NCI-H1694 (cell line): Measurements from ENCODE around the gene ARRB1.
"Not testable (repeated sequence)": the region's sequence is repeated elsewhere in the genome, so short reads cannot be mapped to it uniquely, and the experiment has no call there.

Experiments
- DNase-seq: peaks from one replicate; lab custom pipeline; 2025; lab: John Stamatoyannopoulos, UW

Gene ARRB1

GRCh38 chr11:75344186-75344585 is 7.3 kb downstream of the ARRB1 start:
- DNase-seq, result no peak

- no peak for DNase-seq
These were observed 8.2 kb downstream of the ARRB1 start for GRCh38 chr11:75342966-75343870.

GRCh38 chr11:75342231-75342918 is 9.1 kb downstream of the ARRB1 start:
- no peak for DNase-seq

GRCh38 chr11:75341612-75342011 is 9.8 kb downstream of the ARRB1 start:
- DNase-seq, result no peak

- no peak for DNase-seq
These were observed 11.6 kb downstream of the ARRB1 start for GRCh38 chr11:75339685-75340409.

- peak; percentile 69 for DNase-seq
These were observed 12.8 kb downstream of the ARRB1 start for GRCh38 chr11:75338516-75339208.

GRCh38 chr11:75337195-75337654 is 14.2 kb downstream of the ARRB1 start:
- no peak for DNase-seq

- no peak for DNase-seq
These were observed 16.5 kb downstream of the ARRB1 start for GRCh38 chr11:75334976-75335375.

GRCh38 chr11:75334402-75334891 is 17.0 kb downstream of the ARRB1 start:
- DNase-seq, result no peak

- no peak for DNase-seq
These were observed 17.7 kb downstream of the ARRB1 start for GRCh38 chr11:75333807-75334140.

- no peak for DNase-seq
These were observed 18.2 kb downstream of the ARRB1 start for GRCh38 chr11:75333022-75333806.

GRCh38 chr11:75331761-75332160 is 19.7 kb downstream of the ARRB1 start:
- not testable (repeated sequence) for DNase-seq

- not testable (repeated sequence) for DNase-seq
These were observed 20.2 kb downstream of the ARRB1 start for GRCh38 chr11:75331304-75331703.

GRCh38 chr11:75330886-75331285 is 20.6 kb downstream of the ARRB1 start:
- DNase-seq, result not testable (repeated sequence)

GRCh38 chr11:75330291-75330690 is 21.2 kb downstream of the ARRB1 start:
- no peak for DNase-seq

GRCh38 chr11:75328426-75329277 is 22.8 kb downstream of the ARRB1 start:
- DNase-seq, result peak; percentile 86

GRCh38 chr11:75326439-75326810 is 25.0 kb downstream of the ARRB1 start:
- DNase-seq, result no peak

GRCh38 chr11:75325713-75326438 is 25.6 kb downstream of the ARRB1 start:
- no peak for DNase-seq

- no peak for DNase-seq
These were observed 26.7 kb downstream of the ARRB1 start for GRCh38 chr11:75324740-75325139.
